Keratinocyte (primary cell): ENCODE data around the gene INSL6. TPM values are rescaled to one million over a fixed set of nuclear protein-coding genes. Genes with fewer than 3 reads are reported as not detected.

Source experiments
- DNase-seq: peaks from one replicate; pipeline ENCODE4 v3.0.0-alpha.2; 2011; ENCODE audit warnings: low read depth, missing footprints, low spot score
- FAIRE-seq: peaks from 2 replicates; lab custom pipeline; 2011; peaks lifted over from hg19 to GRCh38; lab: Jason Lieb, UNC
- H2AFZ ChIP-seq: 2 replicates; pipeline ENCODE4 v1.6.0; 2012; ENCODE audit warnings: low read length, control low read depth, inconsistent platforms; ENCODE audit not compliant: control insufficient read depth
- H3K27ac ChIP-seq: 2 replicates; pipeline ENCODE4 v1.5.1; 2011; ENCODE audit warnings: low read length; ENCODE audit not compliant: control insufficient read depth, insufficient read depth
- H3K27me3 ChIP-seq: 3 replicates; pipeline ENCODE4 v1.6.0; 2011; ENCODE audit warnings: low read length; ENCODE audit not compliant: control insufficient read depth, insufficient read depth; ENCODE audit errors: extremely low read depth
- H3K36me3 ChIP-seq, 2 experiments: 2 replicates in 1 of 2; 3 replicates in 1 of 2; pipeline ENCODE4 v1.5.1; 2011; ENCODE audit warnings: low read length in 2 of 2, mild to moderate bottlenecking in 1 of 2; ENCODE audit not compliant: control insufficient read depth in 2 of 2, insufficient read depth in 2 of 2; ENCODE audit errors: extremely low read depth in 1 of 2
- H3K4me1 ChIP-seq: 3 replicates; pipeline ENCODE4 v1.5.1; 2011; ENCODE audit warnings: low read length; ENCODE audit not compliant: control insufficient read depth, insufficient read depth; ENCODE audit errors: extremely low read depth
- H3K4me2 ChIP-seq: 3 replicates; pipeline ENCODE4 v1.6.0; 2011; ENCODE audit warnings: low read depth, low read length; ENCODE audit not compliant: control insufficient read depth, insufficient read depth; ENCODE audit errors: extremely low read depth
- H3K4me3 ChIP-seq, 3 experiments: fragments of 200-600 bp in 1 of 3; sonication (generic) in 1 of 3; 2 replicates in 2 of 3; 3 replicates in 1 of 3; pipeline ENCODE4 v1.5.1; 2011 to 2016; ENCODE audit warnings: low read length in 3 of 3, mild to moderate bottlenecking in 3 of 3, control low read depth in 2 of 3, inconsistent platforms in 1 of 3, low read depth in 1 of 3, mixed read lengths in 1 of 3, mixed run types in 1 of 3, moderate library complexity in 1 of 3; ENCODE audit not compliant: control insufficient read depth in 2 of 3, insufficient read depth in 2 of 3; ENCODE audit errors: extremely low read depth in 1 of 3
- H3K79me2 ChIP-seq: 2 replicates; pipeline ENCODE4 v1.6.0; 2012; ENCODE audit warnings: low read length; ENCODE audit not compliant: control insufficient read depth, insufficient read depth
- H3K9ac ChIP-seq: 3 replicates; pipeline ENCODE4 v1.6.0; 2011; ENCODE audit warnings: low read length; ENCODE audit not compliant: control insufficient read depth, insufficient read depth; ENCODE audit errors: extremely low read depth
- H3K9me1 ChIP-seq: 3 replicates; pipeline ENCODE4 v1.6.0; 2011; ENCODE audit warnings: low read length; ENCODE audit not compliant: control insufficient read depth, insufficient read depth; ENCODE audit errors: extremely low read depth
- H3K9me3 ChIP-seq: 2 replicates; pipeline ENCODE4 v1.5.1; 2012; ENCODE audit warnings: low read depth, low read length; ENCODE audit not compliant: control insufficient read depth
- H4K20me1 ChIP-seq: 3 replicates; pipeline ENCODE4 v1.6.0; 2011; ENCODE audit warnings: low read length; ENCODE audit not compliant: control insufficient read depth, insufficient read depth; ENCODE audit errors: extremely low read depth
- CTCF ChIP-seq, 3 experiments: IDR thresholded peaks in 1 of 3; conservative IDR thresholded peaks in 1 of 3; optimal IDR thresholded peaks in 1 of 3; 2 replicates in 2 of 3; 3 replicates in 1 of 3; pipeline versions ENCODE3 to v1.5.1; 2011; ENCODE audit warnings: low read length in 3 of 3, mild to moderate bottlenecking in 3 of 3, moderate library complexity in 2 of 3, control low read depth in 1 of 3, inconsistent platforms in 1 of 3; ENCODE audit not compliant: insufficient read depth in 2 of 3; ENCODE audit errors: extremely low read depth in 1 of 3
- EZH2 ChIP-seq: IDR thresholded peaks from one replicate; pipeline ENCODE4 v1.6.1; 2012; ENCODE audit warnings: inconsistent platforms, mild to moderate bottlenecking, low read length, moderate library complexity
- dilution Hi-C: fragments of 300-500 bp; cut with MboI; formaldehyde crosslinking; loops from one replicate; pipeline ENCODE4 v1.7.0; 2020; ENCODE audit warnings: low sequenced_read_pairs; ENCODE audit not compliant: extremely low pct_ligation_motif_present
- polyA plus RNA-seq, 5 experiments: library from polyadenylated mRNA; depleted of rRNA in 3 of 5; stranded (reverse) in 3 of 5; stranded (forward) in 1 of 5; unstranded in 1 of 5; fragments of >200 nt; gene quantifications; 1 replicate in 1 of 5; 2 replicates in 3 of 5; 3 replicates in 1 of 5; pipeline versions ENCODE4 v1.2.1 to v1.2.3, GENCODE V29; 2011 to 2012; ENCODE audit warnings: missing spikeins in 2 of 5, low read depth in 1 of 5, low replicate concordance in 1 of 5

Gene INSL6
- polyA plus RNA-seq, 1 donor (not counting 4 experiments of a cell fraction or from before 2014, with no cell fraction given) = not detected

- Histone ChIP-seq H3K9me3 (no peaks in the 10 kb centered on the region), H2AFZ (no peak overlapping the region), H3K9me1 (no peaks in the 10 kb centered on the region), H3K4me2 (no peak overlapping the region), H4K20me1 (no peaks in the 10 kb centered on the region), H3K79me2 (no peaks in the 10 kb centered on the region), H3K36me3 (no peaks in the 10 kb centered on the region), H3K4me1 (no peaks in the 10 kb centered on the region), H3K4me3 (no peak overlapping the region), H3K27ac (no peak overlapping the region), H3K27me3 (no peaks in the 10 kb centered on the region), H3K9ac (no peak overlapping the region)
- DNase-seq = no peak
- FAIRE-seq = no peak
- no peak for TF ChIP-seq CTCF (optimal IDR thresholded peaks at IDR 0.05 in 1 of 3, IDR thresholded peaks at IDR 0.05 in 1 of 3, conservative IDR thresholded peaks at IDR 0.05 in 1 of 3; ENCODE audit: extremely low read depth in 1 of 3, insufficient read depth in 2 of 3, low read length in 3 of 3)
- TF ChIP-seq EZH2 = no peak
- dilution Hi-C loops = no loop called here
Measured at GRCh38 chr9:5178126-5178805, 7.2 kb downstream of the INSL6 start.

- H3K9ac ChIP-seq = no peak overlapping the region
- no peaks in the 10 kb centered on the region for H3K27me3 ChIP-seq
- dilution Hi-C loops = no loop called here
- no peak for DNase-seq
- TF ChIP-seq EZH2 (no peak), CTCF (optimal IDR thresholded peaks at IDR 0.05 in 1 of 3, IDR thresholded peaks at IDR 0.05 in 1 of 3, conservative IDR thresholded peaks at IDR 0.05 in 1 of 3; ENCODE audit: extremely low read depth in 1 of 3, insufficient read depth in 2 of 3, low read length in 3 of 3) (no peak)
- no peaks in the 10 kb centered on the region for H3K79me2 ChIP-seq
- no peak overlapping the region for H3K4me3 ChIP-seq
- no peak for FAIRE-seq
- no peaks in the 10 kb centered on the region for H3K9me1 ChIP-seq
- no peaks in the 10 kb centered on the region for H3K4me1 ChIP-seq
- H3K36me3 ChIP-seq = no peaks in the 10 kb centered on the region
- no peaks in the 10 kb centered on the region for H3K9me3 ChIP-seq
- no peaks in the 10 kb centered on the region for H4K20me1 ChIP-seq
- no peak overlapping the region for H2AFZ ChIP-seq
- no peak overlapping the region for H3K27ac ChIP-seq
- H3K4me2 ChIP-seq = no peak overlapping the region
Measured at GRCh38 chr9:5146241-5146640, 39.2 kb downstream of the INSL6 start.
